ENCODE data around the gene ZNF107.

DNA sequence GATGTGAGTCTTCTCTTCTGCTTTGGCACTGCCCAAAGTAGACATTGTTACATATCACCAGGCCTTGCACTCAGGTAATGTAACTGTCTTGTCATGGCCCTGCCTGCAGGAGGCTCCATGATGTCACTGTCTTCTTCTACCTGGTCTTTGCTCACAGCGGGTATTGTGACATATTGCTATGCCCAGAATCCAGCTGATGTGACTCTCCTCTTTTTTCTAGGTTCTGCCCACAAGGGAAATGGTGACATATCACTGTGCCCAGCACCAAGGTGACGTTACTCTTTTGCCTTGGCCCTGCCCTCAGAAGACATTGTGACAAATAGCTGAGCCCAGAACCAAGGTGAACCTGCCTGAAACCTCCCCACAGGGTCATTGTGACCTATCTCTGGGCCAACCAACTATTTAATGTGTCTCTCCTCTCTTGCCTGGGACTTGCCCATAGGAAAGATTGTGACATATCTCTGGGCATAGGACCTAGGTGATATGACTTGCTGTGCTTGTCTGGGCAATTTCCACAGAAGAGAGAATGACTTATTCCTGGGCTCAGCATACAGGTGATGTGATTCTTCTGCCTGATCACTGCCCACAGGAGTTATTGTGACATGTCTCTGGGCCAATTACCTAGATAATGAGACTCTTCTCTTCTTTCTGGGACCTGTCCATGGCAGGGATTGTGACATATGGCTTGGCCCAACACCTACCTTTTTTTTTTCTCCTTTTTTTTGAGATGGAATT is 26.5 kb upstream of the ZNF107 start:
- TF ChIP-seq, protein P1, sequence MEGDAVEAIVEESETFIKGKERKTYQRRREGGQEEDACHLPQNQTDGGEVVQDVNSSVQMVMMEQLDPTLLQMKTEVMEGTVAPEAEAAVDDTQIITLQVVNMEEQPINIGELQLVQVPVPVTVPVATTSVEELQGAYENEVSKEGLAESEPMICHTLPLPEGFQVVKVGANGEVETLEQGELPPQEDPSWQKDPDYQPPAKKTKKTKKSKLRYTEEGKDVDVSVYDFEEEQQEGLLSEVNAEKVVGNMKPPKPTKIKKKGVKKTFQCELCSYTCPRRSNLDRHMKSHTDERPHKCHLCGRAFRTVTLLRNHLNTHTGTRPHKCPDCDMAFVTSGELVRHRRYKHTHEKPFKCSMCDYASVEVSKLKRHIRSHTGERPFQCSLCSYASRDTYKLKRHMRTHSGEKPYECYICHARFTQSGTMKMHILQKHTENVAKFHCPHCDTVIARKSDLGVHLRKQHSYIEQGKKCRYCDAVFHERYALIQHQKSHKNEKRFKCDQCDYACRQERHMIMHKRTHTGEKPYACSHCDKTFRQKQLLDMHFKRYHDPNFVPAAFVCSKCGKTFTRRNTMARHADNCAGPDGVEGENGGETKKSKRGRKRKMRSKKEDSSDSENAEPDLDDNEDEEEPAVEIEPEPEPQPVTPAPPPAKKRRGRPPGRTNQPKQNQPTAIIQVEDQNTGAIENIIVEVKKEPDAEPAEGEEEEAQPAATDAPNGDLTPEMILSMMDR (IDR thresholded peaks at IDR 0.05; ENCODE audit: low read depth, low read length), result no peak
- TF ChIP-seq POLR2A (IDR thresholded peaks at IDR 0.05; ENCODE audit: extremely low read depth, insufficient read length) (no peak), MYC (IDR thresholded peaks at IDR 0.05; ENCODE audit: low read depth, low read length) (no peak)
- TF ChIP-seq, protein P2, sequence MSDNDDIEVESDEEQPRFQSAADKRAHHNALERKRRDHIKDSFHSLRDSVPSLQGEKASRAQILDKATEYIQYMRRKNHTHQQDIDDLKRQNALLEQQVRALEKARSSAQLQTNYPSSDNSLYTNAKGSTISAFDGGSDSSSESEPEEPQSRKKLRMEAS (IDR thresholded peaks at IDR 0.05; ENCODE audit: low read depth, low read length), result no peak

All from NB4 (cell line).